Gastrocnemius medialis (tissue), 4 donors: Measurements from ENCODE around the gene SPTBN1. TPM values are rescaled to one million over a fixed set of nuclear protein-coding genes. Genes with fewer than 3 reads are reported as not detected.
A peak's percentile ranks its signal among the peaks of the same experiment; 100 is the strongest.

ENCODE experiments used
- ATAC-seq, 2 donors: fragments of 150-250 bp; one replicate each; pipeline ENCODE4 v1.9.1; 2016
- DNase-seq, 2 donors: peaks; one replicate each; pipeline ENCODE4 v3.0.0-alpha.2; 2019
- H3K27ac ChIP-seq, 4 donors: fragments of 200-600 bp; sonication (generic); 1 replicate in 1 of 4; 2 replicates in 3 of 4; pipeline ENCODE4 v1.5.1; 2016 to 2018; ENCODE audit warnings: mild to moderate bottlenecking in 2 of 4, moderate library complexity in 1 of 4
- H3K27me3 ChIP-seq, 3 donors: fragments of 200-600 bp; sonication (generic) in 2 of 3; 1 replicate in 1 of 3; 2 replicates in 2 of 3; pipeline versions ENCODE4 v1.5.1 to v1.6.0; 2016 to 2019; ENCODE audit warnings: mild to moderate bottlenecking in 1 of 3, moderate library complexity in 1 of 3
- H3K36me3 ChIP-seq, 2 donors: fragments of 200-600 bp; sonication (generic) in 1 of 2; one replicate each; pipeline ENCODE4 v1.5.1; 2017 to 2018
- H3K4me1 ChIP-seq, 2 donors: fragments of 200-600 bp; sonication (generic) in 1 of 2; one replicate each; pipeline ENCODE4 v1.5.1; 2016 to 2017; ENCODE audit warnings: mild to moderate bottlenecking in 2 of 2
- H3K4me3 ChIP-seq, 4 donors: fragments of 200-600 bp; sonication (generic) in 3 of 4; 1 replicate in 1 of 4; 2 replicates in 3 of 4; pipeline ENCODE4 v1.5.1; 2016 to 2019; ENCODE audit warnings: mild to moderate bottlenecking in 2 of 4
- H3K9me3 ChIP-seq, 3 donors: fragments of 200-600 bp; sonication (generic) in 2 of 3; 1 replicate in 1 of 3; 2 replicates in 2 of 3; pipeline ENCODE4 v1.5.1; 2016 to 2019
- CTCF ChIP-seq, 5 experiments: fragments of 450-650 bp in 3 of 5; fragments of 200-600 bp in 2 of 5; sonication (generic) in 2 of 5; IDR thresholded peaks in 4 of 5; conservative IDR thresholded peaks in 1 of 5; 1 replicate in 4 of 5; 2 replicates in 1 of 5; pipeline ENCODE4 v1.5.1; 2016 to 2019; ENCODE audit warnings: antibody characterized with exemption in 5 of 5, mild to moderate bottlenecking in 3 of 5, moderate library complexity in 3 of 5
- POLR2A ChIP-seq, 2 donors: fragments of 450-650 bp; IDR thresholded peaks; one replicate each; pipeline ENCODE4 v1.6.1; 2017; ENCODE audit warnings: antibody characterized with exemption in 2 of 2, mild to moderate bottlenecking in 2 of 2, moderate library complexity in 2 of 2
- in situ Hi-C, 4 donors: fragments of 200-750 bp; cut with MboI; loops; one replicate each; pipeline versions ENCODE4 v1.15.0 to v1.8.0; 2017; ENCODE audit warnings: low sequenced_read_pairs in 4 of 4
- intact Hi-C: fragments of 100-400 bp; cut with DNase I; formaldehyde crosslinking; loops from one replicate; pipeline ENCODE4 v1.15.1; 2023; ENCODE audit warnings: low total_unique reads
- total RNA-seq, 4 donors: library from RNA; depleted of rRNA; stranded (reverse); fragments of >200 nt; gene quantifications; one replicate each; pipeline versions ENCODE4 v1.1.0 to v1.2.3, GENCODE V29; 2016

SPTBN1 gene
- total RNA-seq, 4 donors from 2014 or later, result 107 to 191 (median 119) TPM

GRCh38 chr2:54587171-54588016 lies 131.3 kb downstream of the SPTBN1 start:
- intact Hi-C loops, result no loop called here
- H3K4me3 ChIP-seq, result no peak overlapping the region
- H3K4me1 ChIP-seq, result peaks cover 17 to 84% of the 10 kb centered on the region in 2 donors
- H3K27ac ChIP-seq, result peak overlapping the region in 3 of 4 donors; percentile 59 to 67 (median 65)
- H3K36me3 ChIP-seq, result no peaks in the 10 kb centered on the region
- no peaks in the 10 kb centered on the region for H3K27me3 ChIP-seq
- ATAC-seq (no peak), DNase-seq (no peak)
- no peaks in the 10 kb centered on the region for H3K9me3 ChIP-seq
- TF ChIP-seq POLR2A (IDR thresholded peaks at IDR 0.05) (no peak), CTCF (IDR thresholded peaks at IDR 0.05 in 4 of 5, conservative IDR thresholded peaks at IDR 0.05 in 1 of 5) (no peak)
- in situ Hi-C loops, result no loop called here

GRCh38 chr2:54588244-54588899 lies 132.2 kb downstream of the SPTBN1 start:
- Histone ChIP-seq H3K4me1 (peaks cover 17 to 75% of the 10 kb centered on the region in 2 donors), H3K27ac (peak overlapping the region; percentile 13 to 67 (median 62)), H3K36me3 (no peaks in the 10 kb centered on the region), H3K4me3 (no peak overlapping the region), H3K27me3 (no peaks in the 10 kb centered on the region), H3K9me3 (no peaks in the 10 kb centered on the region)
- in situ Hi-C loops (no loop called here), intact Hi-C loops (no loop called here)
- ATAC-seq (no peak), DNase-seq (no peak)
- TF ChIP-seq POLR2A (IDR thresholded peaks at IDR 0.05) (no peak), CTCF (IDR thresholded peaks at IDR 0.05 in 4 of 5, conservative IDR thresholded peaks at IDR 0.05 in 1 of 5) (no peak)

- Histone ChIP-seq H3K4me3 (no peak overlapping the region), H3K4me1 (peaks cover 17 to 69% of the 10 kb centered on the region in 2 donors), H3K27ac (peak overlapping the region; percentile 5 to 67 (median 62)), H3K27me3 (no peaks in the 10 kb centered on the region), H3K9me3 (no peaks in the 10 kb centered on the region), H3K36me3 (no peaks in the 10 kb centered on the region)
- DNase-seq (no peak), ATAC-seq (no peak)
- TF ChIP-seq CTCF (IDR thresholded peaks at IDR 0.05 in 4 of 5, conservative IDR thresholded peaks at IDR 0.05 in 1 of 5) (no peak), POLR2A (IDR thresholded peaks at IDR 0.05) (no peak)
- in situ Hi-C loops, result no loop called here
- intact Hi-C loops, result no loop called here
Measured at GRCh38 chr2:54589038-54589339, 132.9 kb downstream of the SPTBN1 start.

GRCh38 chr2:54589340-54590215 lies 133.5 kb downstream of the SPTBN1 start:
- H3K27ac ChIP-seq, result peak overlapping the region; percentile 26 to 67 (median 62)

More at GRCh38 chr2:54589340-54590215, 133.5 kb downstream of the SPTBN1 start:
- intact Hi-C loops (no loop called here), in situ Hi-C loops (no loop called here)
- no peaks in the 10 kb centered on the region for H3K36me3 ChIP-seq
- TF ChIP-seq CTCF (IDR thresholded peaks at IDR 0.05 in 4 of 5, conservative IDR thresholded peaks at IDR 0.05 in 1 of 5) (no peak), POLR2A (IDR thresholded peaks at IDR 0.05) (no peak)
- H3K9me3 ChIP-seq, result no peaks in the 10 kb centered on the region
- no peak overlapping the region for H3K4me3 ChIP-seq
- ATAC-seq, result peak; percentile 49 to 68
- no peak for DNase-seq
- no peaks in the 10 kb centered on the region for H3K27me3 ChIP-seq
- H3K4me1 ChIP-seq, result peaks cover 17 to 63% of the 10 kb centered on the region in 2 donors
